Skeletal muscle cell (primary cell): ENCODE measurements around the gene PANX1.
A peak's percentile ranks its signal among the peaks of the same experiment; 100 is the strongest.
"Not testable (repeated sequence)": the region's sequence is repeated elsewhere in the genome, so short reads cannot be mapped to it uniquely, and the experiment has no call there.

Experiments
- DNase-seq: peaks from one replicate; pipeline ENCODE4 v3.0.0-alpha.2; 2010; ENCODE audit warnings: low read depth
- H3K4me3 ChIP-seq: 2 replicates; pipeline ENCODE4 v1.5.1; 2011; ENCODE audit warnings: low read depth, mild to moderate bottlenecking, control low read depth, low read length, moderate library complexity

PANX1 gene, protein sequence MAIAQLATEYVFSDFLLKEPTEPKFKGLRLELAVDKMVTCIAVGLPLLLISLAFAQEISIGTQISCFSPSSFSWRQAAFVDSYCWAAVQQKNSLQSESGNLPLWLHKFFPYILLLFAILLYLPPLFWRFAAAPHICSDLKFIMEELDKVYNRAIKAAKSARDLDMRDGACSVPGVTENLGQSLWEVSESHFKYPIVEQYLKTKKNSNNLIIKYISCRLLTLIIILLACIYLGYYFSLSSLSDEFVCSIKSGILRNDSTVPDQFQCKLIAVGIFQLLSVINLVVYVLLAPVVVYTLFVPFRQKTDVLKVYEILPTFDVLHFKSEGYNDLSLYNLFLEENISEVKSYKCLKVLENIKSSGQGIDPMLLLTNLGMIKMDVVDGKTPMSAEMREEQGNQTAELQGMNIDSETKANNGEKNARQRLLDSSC

DNA sequence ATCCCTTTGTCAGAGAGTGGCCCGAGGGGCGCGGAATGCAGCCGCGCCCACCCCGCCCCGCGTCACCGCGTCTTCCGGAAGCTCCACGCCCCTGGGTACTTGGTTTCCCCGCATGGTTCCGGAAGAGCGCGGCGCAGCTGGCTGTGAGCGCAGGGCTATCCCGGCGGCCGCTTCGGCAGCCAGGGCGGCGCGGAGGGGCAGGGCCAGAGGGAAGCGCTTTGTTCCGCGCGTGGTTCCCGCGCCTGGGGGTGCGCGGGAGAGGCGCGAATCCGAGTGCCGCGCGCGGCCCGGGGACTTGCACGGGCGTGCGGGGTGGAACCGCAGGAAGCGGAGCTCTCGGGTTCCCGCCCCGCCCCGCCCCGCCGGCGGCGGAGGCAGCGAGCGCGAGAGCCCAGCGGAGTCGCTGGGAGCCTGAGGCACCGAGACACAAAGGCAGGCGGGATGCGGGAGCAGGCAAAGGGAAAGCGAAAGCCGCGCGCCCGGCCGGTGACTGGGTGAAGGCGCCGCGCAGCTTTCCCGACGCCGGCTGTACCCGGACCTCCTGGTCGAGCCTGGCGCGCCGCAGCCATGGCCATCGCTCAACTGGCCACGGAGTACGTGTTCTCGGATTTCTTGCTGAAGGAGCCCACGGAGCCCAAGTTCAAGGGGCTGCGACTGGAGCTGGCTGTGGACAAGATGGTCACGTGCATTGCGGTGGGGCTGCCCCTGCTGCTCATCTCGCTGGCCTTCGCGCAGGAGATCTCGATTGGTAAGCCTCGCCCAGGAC, at the start of gene PANX1:
Gene PANX1 (plus strand): TSS at position 96 of the 766 bp plus-strand sequence. CDS start 472 bp downstream, at position 568.
- peak within 1 kb of the TSS; percentile 72 for H3K4me3 ChIP-seq
- DNase-seq = no peak

DNA sequence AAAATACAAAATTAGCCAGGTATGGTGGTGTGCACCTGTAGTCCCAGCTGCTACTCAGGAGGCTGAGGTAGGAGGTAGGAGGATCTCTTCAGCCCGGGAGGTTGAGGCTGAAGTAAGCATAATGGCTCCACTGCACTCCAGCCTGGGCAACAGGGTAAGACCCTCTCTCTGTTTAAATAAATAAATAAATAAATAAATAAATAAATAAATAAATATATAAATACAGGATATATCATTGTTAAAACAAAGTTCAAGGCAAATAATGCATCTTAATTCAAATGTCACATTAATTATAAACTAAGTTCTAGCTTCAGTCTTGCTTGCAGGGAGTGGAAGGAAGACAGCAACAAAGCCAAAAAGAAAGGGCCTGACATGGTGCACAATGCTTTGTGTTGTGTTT, 44.5 kb upstream of the PANX1 start:
- DNase-seq = no peak
- no peak overlapping the region for H3K4me3 ChIP-seq

DNA sequence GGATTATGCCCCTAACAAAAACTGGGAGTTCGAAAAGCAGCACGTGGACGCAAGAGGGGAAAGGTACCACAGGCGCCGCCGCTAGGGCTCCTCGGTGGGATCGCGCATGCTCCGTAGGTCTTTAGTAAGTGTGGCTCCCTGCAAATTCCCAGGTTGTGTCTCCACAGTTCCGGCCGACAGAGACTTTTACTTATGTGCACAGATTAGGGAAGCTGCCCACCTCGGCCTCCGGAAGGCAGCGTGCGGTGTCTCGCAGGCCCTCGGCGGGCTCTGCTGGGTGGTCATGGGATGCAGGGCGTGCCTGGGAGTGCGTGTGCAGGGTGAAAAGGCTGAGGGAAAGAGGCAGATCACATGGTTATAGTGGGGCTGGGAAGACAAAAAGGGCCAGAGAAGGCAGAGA, 39.7 kb upstream of the PANX1 start:
- no peak overlapping the region for H3K4me3 ChIP-seq
- no peak for DNase-seq

DNA sequence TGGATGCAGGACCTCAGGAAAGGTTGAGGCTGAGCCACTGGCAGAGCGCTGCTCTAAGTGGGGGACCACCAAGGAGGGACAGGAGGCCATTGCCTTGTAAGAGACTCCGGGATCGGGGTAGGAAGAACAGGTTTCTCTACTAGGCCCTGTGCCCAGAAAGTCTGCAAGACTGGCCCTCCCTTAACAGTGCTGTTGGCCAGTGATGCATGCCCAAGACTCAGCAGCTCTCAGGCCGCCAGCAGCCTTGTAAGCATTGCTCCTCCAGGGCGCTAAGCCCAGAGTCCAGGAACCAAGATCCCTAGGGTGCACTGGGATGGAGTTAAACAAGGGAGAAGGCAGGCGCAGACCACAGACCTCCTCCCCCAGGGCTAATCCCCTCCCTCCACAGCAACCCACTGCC, 39.3 kb upstream of the PANX1 start:
- DNase-seq = no peak

DNA sequence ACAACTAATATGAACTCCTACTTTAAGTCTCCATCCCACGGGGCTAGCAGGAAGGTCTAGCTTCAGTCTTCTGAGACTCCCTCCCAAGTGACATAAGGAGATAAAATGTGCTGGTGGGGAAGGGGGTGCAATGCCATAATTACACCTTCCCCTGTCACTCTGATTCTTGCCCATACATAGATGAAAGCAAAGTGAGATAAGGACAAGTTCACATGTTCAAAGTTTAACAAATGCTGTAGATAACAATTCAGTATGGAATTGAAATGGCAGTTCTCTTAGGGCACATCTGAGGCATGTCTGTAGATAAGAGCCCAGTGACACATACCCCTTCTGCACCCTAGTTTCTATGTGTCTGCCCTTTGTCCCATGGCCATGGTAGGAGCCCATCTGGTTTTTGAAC, 38.2 kb upstream of the PANX1 start:
- no peak overlapping the region for H3K4me3 ChIP-seq
- no peak for DNase-seq

More for the DNA sequence above, 39.3 kb upstream of the PANX1 start:
- no peak overlapping the region for H3K4me3 ChIP-seq

DNA sequence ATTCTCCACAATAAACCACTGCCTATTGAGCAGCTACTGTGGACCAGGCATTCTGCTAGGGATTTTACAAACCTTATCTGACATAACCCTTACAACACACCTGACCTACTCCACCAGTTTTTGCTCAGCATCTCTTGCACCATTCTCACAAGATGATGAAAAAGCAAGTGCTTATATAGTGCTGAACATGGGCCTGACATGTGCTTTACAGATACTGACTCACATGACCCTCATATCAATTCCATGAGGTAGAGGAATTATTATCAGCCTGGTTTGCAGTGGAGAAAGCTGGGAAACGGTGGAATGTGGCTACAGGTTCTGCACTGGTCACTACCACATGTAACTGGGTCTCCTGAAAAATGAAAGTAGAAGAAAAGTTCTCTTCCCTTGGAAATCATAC, 37.5 kb upstream of the PANX1 start:
- no peak overlapping the region for H3K4me3 ChIP-seq
- no peak for DNase-seq

DNA sequence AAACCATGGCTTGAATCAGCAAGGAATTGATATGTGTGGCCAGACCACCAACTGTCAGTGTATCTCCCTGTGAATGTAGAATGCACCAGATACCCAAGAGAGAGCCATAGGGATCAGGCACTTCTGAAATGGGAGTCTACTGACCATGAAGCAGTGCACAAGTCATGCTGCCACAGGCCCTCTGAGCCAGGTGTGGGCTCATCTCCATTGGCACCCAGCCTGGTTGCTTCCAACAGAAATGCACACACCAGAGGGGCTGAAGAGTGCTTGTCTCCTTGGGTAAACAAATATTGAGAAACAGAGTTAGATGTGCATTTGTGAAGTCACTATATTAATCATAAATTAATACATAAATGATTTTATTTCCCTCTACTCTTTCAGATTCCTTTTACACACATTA, 28.4 kb upstream of the PANX1 start:
- no peak for DNase-seq
- H3K4me3 ChIP-seq = no peak overlapping the region

DNA sequence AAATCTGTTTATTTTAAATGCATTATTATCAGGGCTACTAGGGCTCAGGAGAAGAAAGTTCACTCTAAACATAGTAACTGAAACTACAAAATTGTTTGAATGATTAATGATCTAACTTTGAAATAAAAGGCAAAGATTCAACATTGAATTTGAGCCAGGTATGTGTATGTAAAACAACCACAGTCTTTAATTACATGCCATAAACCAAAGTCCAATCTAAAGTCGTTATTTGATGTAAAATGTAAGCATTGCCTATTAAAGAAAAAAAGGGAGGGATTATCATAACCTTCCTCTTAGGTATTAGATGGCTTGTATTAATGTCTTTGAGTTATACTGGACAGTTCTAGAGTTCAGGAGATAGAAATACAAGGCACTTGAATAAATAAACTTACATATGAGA, 25.2 kb upstream of the PANX1 start:
- DNase-seq = no peak
- H3K4me3 ChIP-seq = no peak overlapping the region

DNA sequence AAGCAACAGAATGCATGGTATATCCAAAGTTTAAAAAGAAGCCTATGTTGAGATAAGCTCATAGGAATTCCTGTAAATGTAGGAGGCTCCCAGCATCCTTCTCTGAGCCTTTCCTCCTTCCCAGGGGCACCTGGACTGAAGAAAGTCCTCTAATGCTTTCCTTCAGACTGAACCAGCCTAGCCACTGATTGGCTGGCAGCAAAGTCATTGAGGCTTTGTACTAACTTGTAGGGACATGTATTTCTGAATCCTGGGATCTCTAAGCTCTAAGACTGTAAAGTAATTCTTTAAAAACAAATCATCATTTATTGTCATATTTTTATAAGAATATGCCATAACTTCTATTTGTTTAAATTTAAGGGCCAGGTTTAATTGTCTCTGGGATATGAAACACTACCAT, 23.9 kb upstream of the PANX1 start:
- DNase-seq = no peak
- H3K4me3 ChIP-seq = no peak overlapping the region

DNA sequence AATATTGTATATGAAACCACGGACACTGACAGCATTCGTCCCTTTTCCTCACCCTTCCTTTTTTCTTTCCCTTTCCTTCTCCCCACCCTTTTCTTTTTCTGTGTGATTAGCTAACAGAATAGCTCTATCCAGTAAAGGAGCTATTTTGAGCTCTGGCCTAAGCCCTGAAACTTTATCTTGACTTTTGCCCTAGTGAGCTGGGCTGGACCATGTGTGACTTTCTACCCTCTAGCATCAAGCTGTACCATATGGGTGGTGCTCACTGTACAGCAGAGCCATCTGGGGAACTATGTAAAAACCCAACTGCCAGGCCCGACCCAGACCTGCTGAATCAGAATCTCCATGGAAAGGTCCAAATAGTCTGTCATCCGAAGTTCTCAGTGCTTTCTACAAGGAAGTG, 21.9 kb upstream of the PANX1 start:
- no peak overlapping the region for H3K4me3 ChIP-seq
- no peak for DNase-seq

DNA sequence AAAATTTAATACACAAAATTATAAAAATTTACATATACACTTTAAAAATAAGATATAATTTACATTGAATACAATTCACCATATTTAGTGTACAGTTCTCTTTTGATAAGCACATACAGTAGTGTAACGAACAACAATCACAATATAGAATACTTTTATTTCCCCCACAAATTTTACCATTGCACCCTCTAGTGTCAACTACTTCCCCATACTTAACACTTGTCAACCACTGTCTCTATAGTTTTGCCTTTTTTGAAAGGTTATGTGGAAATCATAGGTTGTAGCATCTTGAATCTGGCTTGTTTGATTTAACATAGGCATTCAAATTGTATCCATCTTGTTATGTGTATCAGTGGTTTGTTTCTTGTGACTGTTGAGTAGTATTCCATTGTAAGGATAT, 21.3 kb upstream of the PANX1 start:
- DNase-seq = no peak
- H3K4me3 ChIP-seq = no peak overlapping the region

DNA sequence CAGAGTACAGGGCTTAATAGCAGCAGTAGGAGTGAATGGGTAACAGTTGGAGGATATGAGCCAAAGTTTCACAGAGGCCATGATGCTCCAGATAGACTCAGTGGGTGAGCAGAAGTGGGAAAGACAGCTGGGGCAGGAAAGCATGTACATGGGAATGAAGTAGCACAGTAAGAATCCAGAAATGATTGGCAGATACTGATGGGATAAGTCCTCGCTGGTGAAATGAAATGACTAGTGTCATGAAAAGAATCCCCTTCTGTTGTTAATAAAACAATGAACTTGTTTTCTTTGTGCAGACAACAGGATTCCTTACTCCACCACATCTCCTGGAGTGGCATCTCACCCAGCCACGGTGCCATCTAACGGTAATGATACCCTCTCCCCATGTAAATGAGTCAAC, 17.4 kb upstream of the PANX1 start:
- H3K4me3 ChIP-seq = no peak overlapping the region
- no peak for DNase-seq

DNA sequence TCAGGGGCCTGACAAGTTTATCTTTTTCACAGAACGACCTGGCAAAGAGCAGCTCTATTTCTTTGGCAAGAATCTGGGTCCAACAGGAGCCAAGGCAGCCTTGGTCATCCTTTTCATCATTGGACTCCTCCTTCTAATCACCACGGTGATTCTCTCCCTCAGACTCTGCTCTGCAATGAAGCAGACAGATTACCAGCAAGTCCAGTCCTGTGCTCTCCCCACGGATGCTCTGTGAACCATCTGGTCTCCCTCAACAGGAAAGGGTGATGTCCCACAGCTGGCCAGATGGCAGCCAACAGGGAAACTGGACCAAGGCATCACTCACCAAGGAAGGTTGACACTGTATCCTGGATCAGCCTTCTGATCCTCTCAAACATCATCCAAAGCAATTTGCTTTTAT, 17.0 kb upstream of the PANX1 start:
- H3K4me3 ChIP-seq = no peak overlapping the region
- DNase-seq = no peak

DNA sequence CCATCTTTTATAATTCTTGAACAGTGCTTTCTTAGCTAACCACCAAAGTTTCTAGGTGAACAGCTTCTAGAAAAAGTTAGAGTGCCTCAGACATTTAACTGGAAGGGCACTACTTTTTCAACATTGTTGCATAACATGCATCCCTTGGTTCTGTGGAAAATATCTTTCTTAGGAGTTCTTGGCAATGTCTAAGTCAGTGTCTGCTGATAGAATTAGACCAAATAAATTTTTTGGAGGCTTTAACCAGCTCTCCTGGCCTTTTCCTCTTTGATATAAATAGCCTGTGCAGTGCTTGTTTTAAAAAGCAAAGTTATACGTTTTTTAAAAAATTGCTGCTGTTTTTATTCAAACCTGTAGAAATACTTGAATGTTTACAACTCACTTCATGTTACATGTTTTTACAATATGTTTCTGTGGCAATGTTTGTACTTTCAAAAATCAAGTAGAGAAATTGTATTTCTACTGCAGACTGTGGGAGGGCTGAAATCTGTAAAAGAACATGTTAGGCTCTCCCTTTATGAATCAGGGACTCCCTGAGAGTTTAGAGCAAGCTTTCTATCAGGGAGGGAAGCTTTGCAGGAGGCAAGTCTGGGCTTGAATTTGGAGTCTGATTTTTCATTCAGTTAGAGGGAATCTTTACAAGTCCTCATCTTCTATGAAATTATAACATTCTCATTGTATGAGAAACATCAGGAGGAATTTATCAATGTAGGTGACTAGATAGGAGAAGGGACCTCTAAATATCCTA, 16.3 kb upstream of the PANX1 start:
- no peak for DNase-seq
- H3K4me3 ChIP-seq = no peak overlapping the region

DNA sequence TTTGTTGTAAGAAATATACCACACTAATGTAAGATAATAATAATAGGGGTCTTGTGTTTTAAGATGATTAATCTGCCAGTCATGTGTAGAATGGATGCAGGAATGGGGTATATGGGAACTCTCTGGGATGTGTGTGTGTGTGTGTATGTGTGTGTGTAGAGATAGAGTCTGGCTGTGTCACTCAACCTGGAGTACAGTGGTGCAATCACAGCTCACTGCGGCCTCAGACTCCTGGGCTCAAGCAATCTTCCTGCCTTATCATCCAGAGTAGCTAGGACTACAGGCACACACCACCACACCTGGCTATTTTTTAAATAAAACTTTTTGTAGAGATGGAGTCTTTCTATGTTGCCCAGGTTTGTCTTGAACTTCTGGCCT, 11.5 kb upstream of the PANX1 start:
- DNase-seq = no peak
- H3K4me3 ChIP-seq = no peak overlapping the region

DNA sequence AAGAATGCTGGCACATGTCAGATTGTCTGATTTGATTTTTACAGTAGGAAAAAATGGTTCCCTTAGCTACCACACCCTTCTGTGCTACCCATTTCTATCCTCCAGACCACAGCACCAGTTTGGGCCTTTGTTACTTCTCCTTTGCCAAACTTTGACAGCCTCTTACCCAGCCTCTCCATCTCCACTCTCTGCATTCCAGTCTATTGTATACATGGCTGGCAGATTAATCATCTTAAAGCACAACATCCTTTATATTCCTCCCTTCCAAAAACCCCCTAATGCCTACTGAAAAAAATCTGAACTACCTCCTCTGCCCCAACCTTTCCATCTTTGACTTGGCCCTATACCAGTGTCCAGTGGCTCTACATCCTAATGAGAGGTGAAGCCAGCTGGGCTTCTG, 10.8 kb upstream of the PANX1 start:
- H3K4me3 ChIP-seq = no peak overlapping the region
- no peak for DNase-seq

DNA sequence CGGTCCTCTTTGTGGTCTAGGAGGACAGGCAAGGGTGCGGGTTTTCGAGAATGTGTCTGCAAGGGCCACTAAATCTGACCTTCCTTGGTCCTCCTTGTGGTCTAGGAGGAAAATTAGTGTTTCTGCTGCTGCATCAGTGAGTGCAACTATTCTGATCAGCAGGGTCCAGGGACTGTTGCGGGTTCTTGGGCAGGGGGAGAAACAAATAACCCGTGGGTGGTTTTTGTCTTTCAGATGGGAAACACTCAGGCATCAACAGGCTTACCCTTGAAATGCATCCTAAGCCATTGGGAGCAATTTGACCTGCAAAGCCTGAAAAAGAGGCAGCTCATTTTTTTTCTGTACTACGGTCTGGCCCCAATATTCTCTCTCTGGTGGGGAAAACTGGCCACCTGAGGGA, 9.0 kb upstream of the PANX1 start:
- not testable (repeated sequence) for H3K4me3 ChIP-seq, DNase-seq

DNA sequence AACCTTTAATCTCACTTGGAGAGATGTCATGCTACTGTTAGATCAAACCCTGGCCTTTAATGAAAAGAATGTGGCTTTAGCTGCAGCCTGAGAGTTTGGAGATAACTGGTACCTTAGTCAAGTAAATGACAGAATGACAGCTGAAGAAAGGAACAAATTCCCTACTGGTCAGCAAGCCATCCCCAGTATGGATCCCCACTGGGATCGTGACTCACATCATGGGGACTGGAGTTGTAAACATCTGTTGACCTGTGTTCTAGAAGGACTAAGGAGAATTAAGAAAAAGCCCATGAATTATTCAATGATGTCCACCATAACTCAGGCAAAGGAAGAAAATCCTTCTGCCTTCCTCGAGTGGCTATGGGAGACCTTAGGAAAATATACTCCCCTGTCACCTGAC, 8.1 kb upstream of the PANX1 start:
- DNase-seq, H3K4me3 ChIP-seq: not testable (repeated sequence)

DNA sequence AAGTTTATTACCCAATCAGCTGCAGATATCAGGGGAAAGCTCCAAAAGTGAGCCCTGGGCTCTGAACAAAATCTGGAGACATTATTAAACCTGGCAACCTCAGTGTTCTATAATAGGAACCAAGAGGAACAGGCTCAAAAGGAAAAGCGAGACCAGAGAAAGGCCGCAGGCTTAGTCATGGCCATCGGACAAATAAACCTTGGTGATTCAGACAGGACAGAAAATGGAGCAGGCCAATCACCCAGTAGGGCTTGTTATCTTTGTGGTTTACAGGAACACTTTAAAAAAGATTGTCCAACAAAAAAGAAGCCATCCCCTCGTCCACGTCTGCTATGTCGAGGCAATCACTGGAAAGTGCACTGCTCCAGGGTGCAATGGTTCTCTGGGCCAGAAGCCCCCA, 7.7 kb upstream of the PANX1 start:
- DNase-seq = no peak
- no peak overlapping the region for H3K4me3 ChIP-seq

DNA sequence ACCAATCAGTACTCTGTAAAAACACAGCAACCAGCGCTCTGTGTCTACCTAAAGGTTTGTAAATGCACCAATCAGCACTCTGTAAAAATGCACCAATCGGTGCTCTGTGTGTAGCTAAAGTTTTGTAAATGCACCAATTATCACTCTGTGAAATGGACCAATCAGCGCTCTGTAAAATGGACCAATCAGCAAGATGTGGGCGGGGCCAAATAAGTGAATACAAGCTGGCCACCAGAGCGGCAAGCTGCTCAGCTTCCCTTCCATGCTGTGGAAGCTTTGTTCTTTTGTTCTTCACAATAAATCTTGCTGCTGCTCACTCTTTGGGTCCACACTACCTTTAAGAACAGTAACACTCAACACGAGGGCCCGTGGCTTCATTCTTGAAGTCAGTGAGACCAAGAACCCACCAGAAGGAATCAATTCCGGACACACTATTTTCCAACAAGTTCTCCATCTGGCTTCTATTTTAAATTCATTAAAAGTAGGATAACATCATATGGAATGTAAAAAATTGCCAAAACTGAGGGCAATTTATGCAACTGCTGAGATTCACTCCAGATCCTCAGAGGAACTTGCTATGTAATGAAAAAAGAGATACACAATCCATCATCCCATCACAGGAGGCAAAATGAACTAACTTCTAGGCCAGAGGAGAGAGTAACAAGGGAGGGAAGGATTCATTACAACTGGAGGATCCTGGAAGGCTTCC, 3.1 kb upstream of the PANX1 start:
- DNase-seq = no peak
- H3K4me3 ChIP-seq = no peak overlapping the region
